ENCODE data around the gene PDZD7.

PDZD7 gene

GRCh38 chr10:100999742-101000126 lies 31.2 kb downstream of the PDZD7 start, which contains the start of gene LZTS2:
Gene LZTS2 (plus strand): TSS chr10:100999808. CDS start chr10:101002539, 2,731 bp downstream.
- peak within 1 kb of the TSS; percentile 99 for H3K27ac ChIP-seq (ENCODE audit: low read length, poor library complexity, severe bottlenecking)
- peak within 1 kb of the TSS in 1 of 2 experiments; percentile 90 for H3K14ac ChIP-seq (ENCODE audit: low read length in 2 of 2)
- H2BK12ac ChIP-seq (ENCODE audit: low read length in 2 of 2), result peak within 1 kb of the TSS; percentile 44 to 99
- WGBS, result 0% methylated on average over 14 of the region's 44 CpGs
- peak within 1 kb of the TSS; percentile 75 to 96 for H3K4me3 ChIP-seq (ENCODE audit: insufficient read depth in 1 of 2, low read depth in 1 of 2, low read length in 2 of 2)
- peak within 1 kb of the TSS; percentile 71 for H2BK5ac ChIP-seq (ENCODE audit: low read depth, low read length, poor library complexity, severe bottlenecking)
- peaks cover 27 to 28% of the 10 kb centered on the region in 2 experiments for H3K36me3 ChIP-seq (ENCODE audit: control insufficient read depth in 1 of 2, insufficient read depth in 2 of 2, low read depth in 1 of 2, low read length in 2 of 2)
- H2AFZ ChIP-seq (ENCODE audit: low read depth, low read length), result peak within 1 kb of the TSS; percentile 47
- peak within 1 kb of the TSS; percentile 90 to 100 for H3K4ac ChIP-seq (ENCODE audit: low read depth in 1 of 2, low read length in 2 of 2)
- peak within 1 kb of the TSS; percentile 79 for H3K4me2 ChIP-seq (ENCODE audit: low read length, poor library complexity, severe bottlenecking)
- H3K23ac ChIP-seq (ENCODE audit: low read length in 2 of 2), result peak within 1 kb of the TSS in 1 of 2 experiments; percentile 86
- peak within 1 kb of the TSS; percentile 97 for H4K8ac ChIP-seq (ENCODE audit: low read length)
- DNase-seq, result no peak
- H3K4me1 ChIP-seq (ENCODE audit: control insufficient read depth, insufficient read depth, low read depth, low read length), result peaks cover 37% of the 10 kb centered on the region
- peak within 1 kb of the TSS; percentile 57 for H2AK5ac ChIP-seq (ENCODE audit: low read length, severe bottlenecking)
- peak within 1 kb of the TSS; percentile 99 for H2BK120ac ChIP-seq (ENCODE audit: low read depth, low read length)
- peak within 1 kb of the TSS; percentile 99 for H4K91ac ChIP-seq (ENCODE audit: low read length)
- no peaks in the 10 kb centered on the region for H3K9me3 ChIP-seq (ENCODE audit: control insufficient read depth, low read length)
- H3K9ac ChIP-seq (ENCODE audit: low read length), result peak within 1 kb of the TSS; percentile 100
- H2BK15ac ChIP-seq (ENCODE audit: low read depth, poor library complexity, severe bottlenecking), result peak within 1 kb of the TSS; percentile 92
- H3K27me3 ChIP-seq (ENCODE audit: control insufficient read depth in 1 of 2, insufficient read depth in 1 of 2, low read length in 2 of 2), result no peaks in the 10 kb centered on the region
- H3K18ac ChIP-seq (ENCODE audit: low read depth in 1 of 2, low read length in 2 of 2), result peak within 1 kb of the TSS; percentile 99 to 100
- H3K79me1 ChIP-seq (replicated peaks; ENCODE audit: low read length, poor library complexity, severe bottlenecking), result peaks cover 13% of the 10 kb centered on the region

GRCh38 chr10:100998991-100999741 lies 31.8 kb downstream of the PDZD7 start:
- peak overlapping the region; percentile 47 for H2BK5ac ChIP-seq (ENCODE audit: low read depth, low read length, poor library complexity, severe bottlenecking)
- peak overlapping the region; percentile 99 for H4K91ac ChIP-seq (ENCODE audit: low read length)
- peaks cover 39% of the 10 kb centered on the region for H3K4me1 ChIP-seq (ENCODE audit: control insufficient read depth, insufficient read depth, low read depth, low read length)
- DNase-seq, result peak; percentile 79
- H2AK5ac ChIP-seq (ENCODE audit: low read length, severe bottlenecking), result peak overlapping the region; percentile 49
- WGBS, result 1% methylated on average over 63 of the region's 83 CpGs
- peaks cover 14% of the 10 kb centered on the region for H3K79me1 ChIP-seq (replicated peaks; ENCODE audit: low read length, poor library complexity, severe bottlenecking)
- peak overlapping the region; percentile 75 to 80 for H3K4me3 ChIP-seq (ENCODE audit: insufficient read depth in 1 of 2, low read depth in 1 of 2, low read length in 2 of 2)
- H2BK15ac ChIP-seq (ENCODE audit: low read depth, poor library complexity, severe bottlenecking), result peak overlapping the region; percentile 92
- no peaks in the 10 kb centered on the region for H3K27me3 ChIP-seq (ENCODE audit: control insufficient read depth in 1 of 2, insufficient read depth in 1 of 2, low read length in 2 of 2)
- peak overlapping the region; percentile 44 to 99 for H2BK12ac ChIP-seq (ENCODE audit: low read length in 2 of 2)
- peak overlapping the region in 1 of 2 experiments; percentile 89 for H3K14ac ChIP-seq (ENCODE audit: low read length in 2 of 2)
- no peaks in the 10 kb centered on the region for H3K9me3 ChIP-seq (ENCODE audit: control insufficient read depth, low read length)
- peak overlapping the region; percentile 90 to 100 for H3K4ac ChIP-seq (ENCODE audit: low read depth in 1 of 2, low read length in 2 of 2)
- peak overlapping the region; percentile 98 for H3K9ac ChIP-seq (ENCODE audit: low read length)
- H4K8ac ChIP-seq (ENCODE audit: low read length), result peak overlapping the region; percentile 97
- peak overlapping the region in 1 of 2 experiments; percentile 86 for H3K23ac ChIP-seq (ENCODE audit: low read length in 2 of 2)
- H2BK120ac ChIP-seq (ENCODE audit: low read depth, low read length), result peak overlapping the region; percentile 99
- peak overlapping the region; percentile 99 to 100 for H3K18ac ChIP-seq (ENCODE audit: low read depth in 1 of 2, low read length in 2 of 2)
- H3K4me2 ChIP-seq (ENCODE audit: low read length, poor library complexity, severe bottlenecking), result peak overlapping the region; percentile 79
- H2AFZ ChIP-seq (ENCODE audit: low read depth, low read length), result peak overlapping the region; percentile 47
- peak overlapping the region; percentile 99 for H3K27ac ChIP-seq (ENCODE audit: low read length, poor library complexity, severe bottlenecking)
- peaks cover 21 to 28% of the 10 kb centered on the region in 2 experiments for H3K36me3 ChIP-seq (ENCODE audit: control insufficient read depth in 1 of 2, insufficient read depth in 2 of 2, low read depth in 1 of 2, low read length in 2 of 2)

GRCh38 chr10:100998183-100998990 lies 32.5 kb downstream of the PDZD7 start:
- peak; percentile 92 for DNase-seq
- Histone ChIP-seq H3K4me3 (ENCODE audit: insufficient read depth in 1 of 2, low read depth in 1 of 2, low read length in 2 of 2) (peak overlapping the region; percentile 75 to 80), H3K18ac (ENCODE audit: low read depth in 1 of 2, low read length in 2 of 2) (peak overlapping the region; percentile 99 to 100), H3K14ac (ENCODE audit: low read length in 2 of 2) (peak overlapping the region in 1 of 2 experiments; percentile 93), H3K9me3 (ENCODE audit: control insufficient read depth, low read length) (no peaks in the 10 kb centered on the region), H3K27me3 (ENCODE audit: control insufficient read depth in 1 of 2, insufficient read depth in 1 of 2, low read length in 2 of 2) (no peaks in the 10 kb centered on the region), H3K23ac (ENCODE audit: low read length in 2 of 2) (peak overlapping the region in 1 of 2 experiments; percentile 87), H4K91ac (ENCODE audit: low read length) (peak overlapping the region; percentile 99), H4K8ac (ENCODE audit: low read length) (peak overlapping the region; percentile 100), H2AFZ (ENCODE audit: low read depth, low read length) (no peak overlapping the region), H3K4me2 (ENCODE audit: low read length, poor library complexity, severe bottlenecking) (peak overlapping the region; percentile 79), H3K36me3 (ENCODE audit: control insufficient read depth in 1 of 2, insufficient read depth in 2 of 2, low read depth in 1 of 2, low read length in 2 of 2) (peaks cover 21 to 26% of the 10 kb centered on the region in 2 experiments), H3K79me1 (replicated peaks; ENCODE audit: low read length, poor library complexity, severe bottlenecking) (peaks cover 8% of the 10 kb centered on the region), H3K27ac (ENCODE audit: low read length, poor library complexity, severe bottlenecking) (peak overlapping the region; percentile 99), H2BK15ac (ENCODE audit: low read depth, poor library complexity, severe bottlenecking) (peak overlapping the region; percentile 87), H2AK5ac (ENCODE audit: low read length, severe bottlenecking) (peak overlapping the region; percentile 49), H2BK5ac (ENCODE audit: low read depth, low read length, poor library complexity, severe bottlenecking) (peak overlapping the region; percentile 81), H2BK12ac (ENCODE audit: low read length in 2 of 2) (peak overlapping the region; percentile 94 to 99), H3K4ac (ENCODE audit: low read depth in 1 of 2, low read length in 2 of 2) (peak overlapping the region; percentile 96 to 97), H2BK120ac (ENCODE audit: low read depth, low read length) (peak overlapping the region; percentile 97), H3K9ac (ENCODE audit: low read length) (peak overlapping the region; percentile 98), H3K4me1 (ENCODE audit: control insufficient read depth, insufficient read depth, low read depth, low read length) (peaks cover 39% of the 10 kb centered on the region)
- WGBS, result 1% methylated on average over 23 of the region's 25 CpGs

Data from mesenchymal stem cell (in vitro differentiated cells and primary cell).